Germinal center (tissue), 1 donor: ENCODE data around the gene CYP1A1.
"Not testable (repeated sequence)": the region's sequence is repeated elsewhere in the genome, so short reads cannot be mapped to it uniquely, and the experiment has no call there.

ENCODE experiments used
- DNase-seq: peaks from one replicate; pipeline ENCODE4 v3.0.0; 2012; ENCODE audit warnings: mixed read lengths, low spot score

CYP1A1 gene

DNA sequence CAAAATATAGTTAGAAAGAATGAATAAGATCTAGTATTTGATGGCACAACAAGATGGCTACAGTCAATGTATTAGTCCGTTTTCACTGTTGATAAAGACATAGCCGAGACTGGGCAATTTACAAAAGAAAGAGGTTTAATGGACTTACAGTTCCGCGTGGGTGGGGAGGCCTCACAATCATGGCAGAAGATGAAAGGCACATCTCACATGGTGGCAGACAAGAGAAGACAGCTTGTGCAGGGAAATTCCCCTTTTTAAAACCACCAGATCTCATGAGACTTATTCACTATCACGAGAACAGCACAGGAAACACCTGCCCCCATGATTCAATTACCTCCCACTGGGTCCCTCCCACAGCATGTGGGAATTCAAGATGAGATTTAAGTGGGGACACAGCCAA lies 12.9 kb upstream of the CYP1A1 start:
- not testable (repeated sequence) for DNase-seq

- no peak for DNase-seq
Observed at GRCh38 chr15:74735305-74735704, 10.0 kb upstream of the CYP1A1 start.

- DNase-seq, result no peak
Observed at GRCh38 chr15:74733269-74733668, 7.9 kb upstream of the CYP1A1 start.

DNA sequence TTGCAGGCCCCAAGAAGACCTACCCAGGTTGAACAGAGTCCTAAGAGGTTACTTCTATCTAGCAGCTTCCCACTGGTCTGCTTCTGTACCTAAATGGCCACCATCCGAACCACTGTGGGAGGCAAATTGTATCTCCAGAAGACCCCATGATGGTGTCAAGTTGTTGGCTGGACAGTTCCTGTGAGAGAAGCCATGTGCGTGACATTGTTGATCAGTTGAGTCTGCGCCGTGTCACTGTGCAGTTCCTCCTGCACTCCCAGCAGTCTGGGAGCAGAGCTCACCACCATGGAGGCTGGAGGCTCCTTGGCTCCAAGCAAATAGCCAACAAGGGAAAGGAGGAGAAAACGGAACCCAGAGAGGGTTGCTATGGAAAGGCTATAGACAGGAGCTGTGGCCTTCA lies 7.5 kb upstream of the CYP1A1 start:
- DNase-seq, result no peak

- no peak for DNase-seq
Observed at GRCh38 chr15:74730619-74731316, 5.4 kb upstream of the CYP1A1 start.

- not testable (repeated sequence) for DNase-seq
Observed at GRCh38 chr15:74729372-74729771, 4.0 kb upstream of the CYP1A1 start.

GRCh38 chr15:74728699-74729098 lies 3.4 kb upstream of the CYP1A1 start:
- not testable (repeated sequence) for DNase-seq

DNA sequence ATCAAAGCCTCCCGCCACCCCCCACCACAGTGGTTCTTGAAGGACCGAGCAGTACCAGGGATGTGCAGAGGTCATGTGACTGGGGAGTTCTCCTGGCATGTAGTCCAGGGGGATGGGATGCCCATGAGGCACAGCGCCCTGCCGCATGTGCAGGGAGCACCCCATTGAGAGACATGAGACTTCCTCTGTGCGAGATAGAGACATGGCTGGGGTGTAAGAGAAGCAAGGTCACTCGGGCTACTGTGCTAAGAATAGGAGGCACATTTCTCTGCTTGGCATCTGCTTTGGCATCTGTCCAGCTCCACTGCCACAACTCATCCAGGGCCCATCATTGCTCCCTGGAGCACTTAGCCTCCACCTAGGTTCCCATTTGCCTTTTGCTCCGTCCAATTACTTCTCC lies 2.4 kb upstream of the CYP1A1 start:
- DNase-seq, result no peak

GRCh38 chr15:74726774-74727164 lies 1.4 kb upstream of the CYP1A1 start:
- DNase-seq, result no peak

- DNase-seq, result peak; percentile 23
Observed at GRCh38 chr15:74725845-74726773, 781 bp upstream of the CYP1A1 start.

DNA sequence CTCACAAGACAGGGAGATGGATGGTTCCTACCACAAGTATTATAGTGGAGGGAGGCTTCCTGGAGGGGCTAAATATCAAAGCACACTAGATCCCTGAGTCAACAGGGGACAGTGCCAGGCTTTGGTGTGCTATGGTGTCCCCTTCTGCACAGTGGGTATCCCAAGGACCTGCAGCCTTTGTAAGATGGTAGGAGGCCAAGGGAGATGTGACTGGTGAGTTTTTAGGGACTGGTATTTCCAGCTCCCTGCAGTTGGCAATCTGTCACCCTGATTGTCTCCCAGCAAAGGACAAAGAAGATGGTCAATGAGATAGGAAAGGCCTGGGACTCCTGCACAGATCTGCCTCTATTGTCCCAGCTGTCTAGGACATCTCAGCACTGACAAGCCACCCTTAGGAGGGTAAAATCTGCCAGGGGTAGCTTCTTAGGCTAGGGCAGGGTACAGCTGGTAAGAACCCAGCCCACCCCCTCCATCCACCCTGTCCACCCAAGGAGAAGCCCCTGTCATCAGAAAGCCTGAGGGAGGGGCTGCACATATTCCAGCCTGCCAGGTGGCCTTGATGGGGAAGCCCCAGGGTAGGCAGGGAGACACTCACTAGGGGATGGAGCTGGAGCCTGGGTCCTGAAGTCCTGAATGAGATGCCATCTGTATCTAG lies 631 bp downstream of the CYP1A1 start:
- DNase-seq, result no peak

DNA sequence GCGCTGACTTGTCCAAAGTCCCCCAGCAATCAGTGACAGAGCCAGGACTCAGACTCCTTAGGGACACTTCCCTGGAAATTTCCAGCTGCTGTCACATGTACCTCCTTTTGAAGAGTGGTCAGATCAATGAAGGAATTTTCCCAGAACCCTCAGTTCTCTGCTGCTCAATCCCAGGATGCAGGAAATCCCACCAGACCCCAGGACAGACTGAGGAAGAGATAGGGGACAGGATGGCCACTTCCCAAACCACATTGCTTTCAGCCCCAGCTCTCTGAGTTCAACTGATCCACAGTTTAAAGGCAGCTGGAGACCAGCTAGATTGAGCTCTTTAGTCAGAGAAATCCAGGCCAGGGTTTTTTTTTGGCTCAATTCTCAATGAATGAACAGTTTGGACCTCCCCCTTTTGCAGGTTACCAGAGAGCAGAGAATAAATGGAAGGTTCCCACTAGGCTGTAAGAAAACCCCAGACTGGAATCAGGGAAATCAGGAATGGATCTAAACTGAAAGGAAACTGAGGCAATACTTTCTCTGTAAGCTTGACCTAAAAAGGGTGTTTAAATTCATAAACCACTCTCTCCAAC lies 1.5 kb downstream of the CYP1A1 start:
- peak; percentile 53 for DNase-seq

- no peak for DNase-seq
Observed at GRCh38 chr15:74723187-74723586, 2.1 kb downstream of the CYP1A1 start.

DNA sequence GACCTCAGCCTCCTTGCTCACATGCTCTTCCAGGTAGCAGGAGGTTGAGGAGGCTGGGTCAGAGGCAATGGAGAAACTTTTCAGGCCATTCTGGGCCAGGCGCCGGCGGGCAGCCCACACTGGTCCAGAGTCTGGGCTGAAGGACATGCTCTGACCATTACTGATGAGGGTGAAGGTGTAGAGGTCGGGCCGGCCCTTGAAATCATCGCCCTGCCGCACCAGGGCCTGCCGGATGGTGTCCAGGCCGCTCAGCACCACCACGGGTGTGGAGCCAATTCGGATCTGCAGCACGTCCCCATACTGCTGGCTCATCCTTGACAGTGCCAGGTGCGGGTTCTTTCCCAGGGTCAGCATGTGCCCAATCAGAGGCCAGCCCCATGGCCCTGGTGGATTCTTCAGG lies 2.7 kb downstream of the CYP1A1 start:
- no peak for DNase-seq

- DNase-seq, result no peak
Observed at GRCh38 chr15:74716651-74717050, 8.7 kb downstream of the CYP1A1 start.

GRCh38 chr15:74712311-74712710 lies 13.0 kb downstream of the CYP1A1 start:
- DNase-seq, result no peak

DNA sequence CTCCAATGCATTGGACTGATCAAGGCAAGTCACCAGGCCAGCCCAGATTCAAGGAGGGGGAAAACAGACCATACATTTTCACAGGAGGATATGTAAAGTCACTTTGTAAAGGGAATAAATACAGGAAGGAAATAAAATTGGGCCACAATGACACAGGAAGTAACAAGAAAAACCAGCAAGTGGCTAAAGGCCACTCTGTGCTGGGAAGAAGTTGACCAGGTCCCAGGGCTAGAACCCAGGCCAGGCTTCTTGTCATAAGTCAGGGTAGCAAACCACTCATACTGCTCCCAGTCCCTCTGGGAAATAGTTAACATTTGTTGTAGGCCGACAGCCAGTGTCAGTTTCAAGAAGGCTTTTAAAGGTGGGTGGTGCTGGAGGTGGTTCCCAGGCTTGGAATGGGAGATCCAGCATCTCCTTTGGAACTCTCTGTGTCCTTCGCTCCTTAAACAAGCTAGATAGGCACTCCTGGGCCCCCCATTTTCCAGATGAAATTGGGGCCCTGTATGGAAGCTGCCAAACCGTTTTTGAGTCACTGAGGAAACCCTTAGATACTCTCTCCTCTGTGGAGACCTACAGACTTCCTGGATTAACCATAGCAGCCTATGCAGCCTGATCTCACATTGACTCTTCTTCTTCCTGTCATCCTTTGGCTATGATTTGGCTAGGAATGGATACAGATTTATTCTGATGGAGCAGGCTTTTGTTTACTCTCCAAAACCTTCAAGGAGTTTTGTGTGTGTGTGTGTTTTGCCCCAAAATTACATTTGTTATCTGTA lies 14.8 kb downstream of the CYP1A1 start:
- no peak for DNase-seq

DNA sequence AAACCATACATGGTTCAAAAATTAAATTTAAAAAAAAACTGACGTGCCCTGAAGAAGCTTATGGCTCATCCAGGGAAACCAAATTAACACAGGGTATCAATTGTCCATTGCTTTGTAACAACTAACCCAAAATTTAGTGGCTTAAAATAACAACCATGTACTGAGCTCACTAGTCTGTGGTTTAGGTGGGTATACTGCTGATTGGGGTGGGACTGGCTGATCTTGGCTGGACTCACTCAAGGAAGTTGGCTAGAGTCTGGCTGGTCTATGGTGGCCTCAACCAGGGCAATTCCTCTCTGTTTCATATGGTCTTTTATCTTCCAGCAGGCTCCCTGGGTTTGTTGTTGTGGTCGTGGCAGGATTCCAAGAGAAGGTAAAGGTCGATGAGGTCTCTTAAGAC lies 15.4 kb downstream of the CYP1A1 start:
- no peak for DNase-seq

DNA sequence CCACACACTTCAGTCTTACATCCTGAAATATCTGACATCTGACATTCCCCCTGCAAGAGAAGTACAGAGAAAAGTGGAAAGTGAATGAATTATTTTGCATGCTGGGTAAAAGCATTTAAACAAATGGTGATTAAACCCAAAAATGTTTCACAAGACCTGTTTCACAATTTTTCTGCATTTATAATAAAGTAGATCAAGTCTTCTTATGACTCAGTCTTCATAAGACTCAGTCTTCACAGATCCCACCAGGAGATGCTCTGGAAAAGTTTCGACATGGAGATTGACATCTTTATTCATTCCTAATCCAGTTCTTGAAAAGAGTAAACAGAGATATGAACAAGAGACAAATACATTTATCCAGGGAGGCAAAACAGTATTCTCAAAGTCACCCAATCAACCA lies 16.3 kb downstream of the CYP1A1 start:
- DNase-seq, result no peak

GRCh38 chr15:74696808-74697207 lies 28.5 kb downstream of the CYP1A1 start:
- no peak for DNase-seq

DNA sequence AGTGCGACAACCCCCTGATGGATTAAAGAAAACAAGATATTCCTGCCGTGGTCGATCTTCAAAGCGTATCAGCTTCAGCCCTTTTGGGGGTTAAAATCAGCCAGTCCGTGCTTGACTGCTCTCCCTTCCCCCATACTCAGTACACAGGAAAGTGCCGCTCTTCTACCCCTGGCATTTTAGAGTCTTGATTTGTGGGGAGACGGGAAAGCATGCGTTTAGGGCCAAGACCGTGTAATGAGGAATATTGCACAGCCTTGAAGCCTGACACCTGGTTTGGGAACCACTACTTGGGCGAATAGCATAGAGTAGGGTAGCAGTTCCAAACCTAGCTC lies 29.0 kb downstream of the CYP1A1 start:
- no peak for DNase-seq
